ENCODE data around the gene TNS1.

The TNS1 gene

GRCh38 chr2:217804338-217804737 lies 198.5 kb downstream of the TNS1 start:
- no peak for DNase-seq

GRCh38 chr2:217803653-217803960 lies 199.2 kb downstream of the TNS1 start:
- DNase-seq, result no peak

DNA sequence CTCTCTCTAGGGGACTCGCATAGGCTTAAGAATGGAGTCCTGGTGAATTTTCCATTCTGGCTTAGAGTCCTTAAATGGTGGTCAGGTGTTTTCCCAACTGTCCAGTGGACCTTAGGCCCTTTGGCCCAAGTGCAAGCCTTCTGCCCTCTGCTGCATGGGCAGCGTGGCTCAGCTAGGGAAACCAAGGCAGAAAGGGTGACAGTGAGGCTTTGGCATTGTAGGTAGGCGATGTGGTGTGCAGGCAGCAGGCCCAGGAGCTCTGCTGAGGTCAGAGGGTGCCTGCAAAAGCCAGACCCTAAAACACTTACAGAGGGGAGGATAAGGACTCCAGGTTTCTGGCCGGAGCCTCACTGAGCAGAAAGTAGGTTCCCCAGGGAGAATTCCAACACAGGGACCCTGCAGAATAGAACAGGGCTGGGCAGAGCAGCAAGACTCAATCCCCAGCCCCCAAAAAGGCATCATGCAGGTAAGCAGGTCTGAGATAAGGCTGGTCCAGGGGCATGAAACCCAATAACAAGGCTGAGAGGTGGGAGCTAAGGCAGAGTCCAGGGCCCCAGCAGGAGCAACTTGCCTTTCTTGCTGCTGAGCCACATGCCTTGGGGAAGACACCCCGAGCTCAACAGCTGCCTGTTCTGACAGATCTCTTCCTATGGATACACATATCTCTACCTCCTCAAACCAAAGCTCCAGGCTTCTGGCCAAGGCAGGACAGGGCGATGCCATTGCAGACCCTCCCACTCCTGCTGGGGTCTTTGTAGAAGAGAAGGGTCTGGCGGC lies 199.7 kb downstream of the TNS1 start:
- DNase-seq, result no peak

- no peak for DNase-seq
Measured at GRCh38 chr2:217802266-217802665, 200.5 kb downstream of the TNS1 start.

DNA sequence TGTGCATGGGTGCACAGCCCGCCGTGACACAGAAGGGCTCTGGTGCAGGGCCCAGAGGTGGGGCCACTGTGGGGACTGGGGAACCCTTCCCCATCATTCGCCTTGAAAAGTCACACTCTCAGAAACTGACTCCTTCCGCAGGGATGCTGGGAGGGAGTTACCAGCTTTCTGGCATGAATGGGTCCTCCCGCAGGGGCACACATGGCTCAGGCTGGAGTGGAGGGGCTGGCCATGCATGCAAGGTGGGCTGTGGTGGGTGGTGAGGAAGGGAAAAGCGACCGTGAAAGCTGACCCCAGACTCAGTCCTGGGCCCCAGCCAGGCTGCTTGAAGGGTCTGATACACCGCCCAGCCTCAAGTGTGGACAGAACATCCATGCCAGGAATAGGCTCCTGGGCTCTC lies 201.1 kb downstream of the TNS1 start:
- no peak for DNase-seq

DNA sequence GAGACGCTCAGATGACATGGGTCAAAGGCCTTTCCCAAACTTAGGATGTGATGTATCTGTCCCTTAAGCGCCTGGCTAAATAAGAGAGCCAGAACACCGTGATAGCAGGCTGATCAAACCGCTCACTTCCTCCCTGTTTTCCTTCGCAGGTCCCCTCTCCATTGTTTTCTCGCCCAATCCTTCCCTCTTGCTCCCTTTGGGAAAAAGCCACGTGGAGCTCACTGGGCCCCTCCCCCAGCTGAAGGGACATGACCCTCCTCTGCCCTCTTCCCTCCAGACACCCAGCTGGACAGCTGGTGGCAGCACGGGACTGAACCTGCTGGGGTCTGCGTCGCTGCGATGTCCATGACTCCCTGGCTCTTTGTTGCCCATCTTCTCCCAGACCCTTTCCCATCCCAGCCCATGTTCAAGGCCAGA lies 201.7 kb downstream of the TNS1 start:
- peak in 1 of 56 donors; percentile 20 for DNase-seq

DNA sequence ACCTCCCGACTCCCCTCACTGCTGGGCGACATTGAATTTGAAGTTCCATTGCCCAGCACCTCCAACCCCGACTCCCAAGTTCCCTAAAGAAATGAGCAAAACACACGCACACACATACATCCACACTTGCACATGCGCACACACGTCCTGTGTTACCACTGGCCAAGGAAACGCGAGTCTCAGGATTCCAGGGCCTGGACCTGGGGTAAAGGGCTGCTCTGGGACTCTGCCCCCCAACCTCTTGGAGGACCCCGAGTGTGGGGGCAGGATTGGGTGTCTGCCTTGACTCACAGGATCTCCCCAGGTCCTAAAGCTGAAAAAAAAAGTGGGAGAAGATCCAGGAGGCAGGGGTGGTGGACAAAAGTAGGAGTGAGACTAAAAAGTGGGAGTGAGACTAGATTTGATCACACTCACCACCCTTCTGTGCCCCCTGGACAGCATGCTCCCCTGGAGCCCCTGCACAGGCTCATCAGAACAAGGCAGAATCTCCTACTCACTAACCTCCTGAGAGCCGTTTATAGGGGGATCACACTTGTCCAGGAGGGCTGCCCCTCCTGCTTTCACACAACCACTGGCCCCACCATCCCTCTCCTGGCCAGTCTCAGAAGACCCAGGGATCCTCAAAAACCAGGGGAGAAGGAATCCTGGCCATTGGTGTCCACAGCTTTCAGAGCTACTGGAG lies 202.2 kb downstream of the TNS1 start:
- DNase-seq, result no peak

DNA sequence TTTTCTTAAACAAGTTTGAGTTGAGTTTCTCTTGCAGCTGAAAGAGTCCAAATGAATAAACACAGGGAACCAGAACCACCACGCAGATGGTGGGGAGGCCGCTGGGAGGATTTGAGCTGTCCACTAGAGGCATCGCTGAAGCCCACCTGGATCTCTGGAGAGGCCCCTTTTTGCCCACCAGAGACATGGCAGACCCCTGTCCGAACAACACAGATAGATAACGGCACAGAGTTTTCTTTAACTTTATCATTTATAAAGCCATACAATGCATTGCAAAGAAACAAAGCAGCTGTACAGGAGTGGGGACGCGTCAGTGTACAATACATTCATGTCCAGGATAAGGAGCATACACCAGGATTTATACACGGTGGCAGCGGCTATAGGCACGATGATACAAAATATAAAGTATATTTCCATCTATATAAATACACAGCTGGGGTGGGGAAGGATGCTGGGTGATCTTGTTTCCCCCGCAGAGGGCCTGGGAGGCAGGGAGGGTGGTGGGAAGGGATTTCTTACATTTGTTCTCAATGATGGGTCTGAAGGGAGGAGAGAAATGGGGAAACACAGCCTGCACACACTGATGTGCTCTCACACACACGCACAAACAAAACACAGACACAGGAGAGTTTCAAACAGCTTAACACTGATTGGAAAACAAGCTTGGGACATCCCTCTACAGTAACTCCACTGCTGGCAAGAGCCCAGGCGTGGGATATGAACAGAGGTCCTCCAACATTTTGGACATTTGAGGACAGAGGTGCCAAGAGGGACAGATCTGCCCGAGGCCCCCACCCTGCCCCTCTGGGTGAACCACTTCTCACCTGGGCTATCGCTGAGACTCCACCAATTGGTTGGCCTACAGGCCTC lies 203.0 kb downstream of the TNS1 start:
- no peak for DNase-seq

DNA sequence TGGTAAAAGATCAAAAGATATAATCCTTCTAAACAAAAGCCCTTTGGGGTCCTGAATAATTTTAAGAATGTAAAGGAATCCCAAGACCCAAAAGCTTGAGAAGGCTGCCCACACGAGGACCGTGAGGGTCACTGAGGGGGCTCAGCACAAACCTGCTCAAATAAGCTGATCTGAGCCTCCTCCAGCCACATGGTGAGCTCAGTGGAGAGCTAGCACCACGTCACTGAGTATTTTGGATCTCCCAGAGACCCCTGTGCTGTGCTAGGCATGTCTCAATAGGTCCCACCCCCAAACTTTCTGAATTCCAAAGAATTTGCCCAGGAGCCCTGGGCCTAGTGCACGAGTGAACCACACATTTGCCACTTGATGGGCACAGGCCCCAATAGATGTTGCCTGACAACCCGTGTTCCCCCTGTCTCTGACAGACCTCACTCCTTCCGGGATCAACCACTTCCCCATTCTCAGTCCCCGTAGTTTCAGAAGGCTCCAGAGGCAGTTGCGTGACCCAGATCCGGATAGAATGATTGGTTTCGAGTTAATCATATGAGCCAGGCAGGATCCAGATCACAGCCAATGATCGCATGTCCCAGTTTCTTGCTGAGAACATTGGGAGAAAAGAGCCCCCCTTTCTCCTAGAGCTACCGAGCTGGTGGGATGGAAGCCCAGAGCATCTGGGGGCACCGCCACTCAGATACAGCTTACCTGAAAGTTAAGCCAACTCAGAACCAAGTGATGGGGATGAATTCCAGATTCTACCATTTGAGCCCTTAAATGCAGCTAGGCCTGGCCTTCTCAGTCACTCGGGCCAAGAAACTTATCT lies 203.8 kb downstream of the TNS1 start:
- peak in 3 of 56 donors; percentile 7 to 46 (median 16) for DNase-seq

DNA sequence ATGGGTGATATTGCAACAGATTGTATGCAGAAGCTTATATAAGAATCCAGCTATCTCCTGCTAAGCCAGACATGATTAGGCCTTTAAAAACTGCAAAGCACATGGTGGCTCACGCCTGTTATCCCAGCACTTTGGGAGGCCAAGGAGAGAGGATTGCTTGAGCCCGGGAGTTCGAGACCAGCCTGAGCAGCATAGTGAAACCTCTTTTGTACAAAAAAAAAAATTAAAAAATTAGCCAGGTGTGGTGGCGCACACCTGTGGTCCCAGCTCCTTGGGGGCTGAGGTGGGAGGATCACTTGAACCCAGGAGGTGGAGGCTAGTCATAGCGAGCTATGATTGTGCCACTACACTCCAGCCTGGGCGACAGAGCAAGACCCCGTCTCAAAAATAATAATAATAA lies 204.6 kb downstream of the TNS1 start:
- no peak for DNase-seq

GRCh38 chr2:217797661-217798069 lies 205.1 kb downstream of the TNS1 start:
- DNase-seq, result peak in 1 of 56 donors; percentile 22

DNA sequence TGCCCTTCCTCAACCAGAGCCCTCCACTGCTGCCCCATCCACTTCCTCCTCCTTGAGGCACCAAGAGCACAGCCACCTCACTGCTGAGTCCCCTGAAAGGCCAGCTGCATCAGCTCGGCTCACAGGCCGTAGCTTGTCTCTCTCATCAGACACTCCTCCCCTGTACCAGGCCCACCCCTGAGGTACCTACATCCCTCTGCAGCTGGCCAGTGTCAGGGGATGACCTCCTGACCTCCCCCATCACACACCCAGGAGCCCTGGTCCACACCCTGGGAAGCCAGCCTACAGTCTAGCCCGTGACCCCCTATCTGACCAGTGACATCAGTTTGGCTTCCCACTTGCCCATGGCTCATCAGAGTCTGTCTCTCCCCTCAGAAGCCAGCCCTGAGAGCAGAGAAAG lies 205.6 kb downstream of the TNS1 start:
- DNase-seq, result no peak

DNA sequence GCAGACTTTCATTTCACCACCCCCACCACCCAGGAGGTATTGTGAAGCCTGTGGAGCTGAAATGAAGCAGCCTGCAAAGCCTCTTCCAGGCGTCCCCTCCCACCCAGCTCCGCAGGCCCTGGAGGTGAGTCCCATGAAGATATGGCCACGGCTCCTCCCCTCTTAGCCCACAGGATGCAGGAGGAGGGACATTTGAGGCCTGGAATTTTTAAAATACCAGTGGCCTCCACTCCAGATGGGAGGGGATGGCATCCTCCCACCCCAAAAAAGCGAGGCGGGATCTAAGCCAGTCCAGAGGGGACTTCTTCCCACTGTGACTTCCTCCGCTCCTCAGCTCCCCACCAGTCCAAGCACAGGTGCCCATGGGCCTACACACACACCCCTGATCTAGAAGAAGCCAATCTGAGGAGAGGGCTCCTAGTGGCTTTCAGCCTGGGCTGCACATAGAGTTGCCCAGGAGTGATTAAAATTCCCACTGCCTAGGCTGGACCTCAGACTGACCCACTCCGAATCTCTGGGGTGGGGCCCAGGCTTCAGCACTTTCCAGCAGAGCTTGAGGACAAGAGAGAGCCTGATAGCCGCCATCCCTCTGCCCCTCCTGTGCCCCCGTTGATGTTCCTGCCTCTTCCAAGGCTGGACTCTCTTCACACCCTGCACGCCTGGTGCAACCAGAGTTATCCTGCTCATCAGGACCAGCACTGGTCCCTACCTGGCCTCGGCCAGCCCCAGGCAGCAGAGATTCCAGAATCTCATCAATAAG lies 206.9 kb downstream of the TNS1 start:
- no peak for DNase-seq

DNA sequence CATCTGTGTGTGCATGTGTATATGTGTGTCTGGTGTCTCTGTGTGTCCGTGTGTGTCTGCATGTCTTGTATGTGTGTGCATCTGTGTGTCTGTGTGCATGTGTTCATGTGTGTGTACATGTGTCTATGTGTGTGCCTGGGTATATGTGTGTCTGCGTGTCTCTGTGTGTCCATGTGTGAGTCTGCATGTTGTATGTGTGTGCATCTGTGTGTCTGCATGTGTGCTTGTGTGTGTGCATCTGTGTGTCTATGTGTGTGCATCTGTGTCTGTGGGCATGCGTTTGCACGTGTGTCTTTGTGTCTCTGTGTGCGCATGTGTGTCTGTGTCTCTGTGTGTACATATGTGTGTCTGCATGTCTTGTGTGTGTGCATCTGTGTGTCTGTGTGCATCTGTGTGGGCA lies 207.7 kb downstream of the TNS1 start:
- DNase-seq, result no peak

DNA sequence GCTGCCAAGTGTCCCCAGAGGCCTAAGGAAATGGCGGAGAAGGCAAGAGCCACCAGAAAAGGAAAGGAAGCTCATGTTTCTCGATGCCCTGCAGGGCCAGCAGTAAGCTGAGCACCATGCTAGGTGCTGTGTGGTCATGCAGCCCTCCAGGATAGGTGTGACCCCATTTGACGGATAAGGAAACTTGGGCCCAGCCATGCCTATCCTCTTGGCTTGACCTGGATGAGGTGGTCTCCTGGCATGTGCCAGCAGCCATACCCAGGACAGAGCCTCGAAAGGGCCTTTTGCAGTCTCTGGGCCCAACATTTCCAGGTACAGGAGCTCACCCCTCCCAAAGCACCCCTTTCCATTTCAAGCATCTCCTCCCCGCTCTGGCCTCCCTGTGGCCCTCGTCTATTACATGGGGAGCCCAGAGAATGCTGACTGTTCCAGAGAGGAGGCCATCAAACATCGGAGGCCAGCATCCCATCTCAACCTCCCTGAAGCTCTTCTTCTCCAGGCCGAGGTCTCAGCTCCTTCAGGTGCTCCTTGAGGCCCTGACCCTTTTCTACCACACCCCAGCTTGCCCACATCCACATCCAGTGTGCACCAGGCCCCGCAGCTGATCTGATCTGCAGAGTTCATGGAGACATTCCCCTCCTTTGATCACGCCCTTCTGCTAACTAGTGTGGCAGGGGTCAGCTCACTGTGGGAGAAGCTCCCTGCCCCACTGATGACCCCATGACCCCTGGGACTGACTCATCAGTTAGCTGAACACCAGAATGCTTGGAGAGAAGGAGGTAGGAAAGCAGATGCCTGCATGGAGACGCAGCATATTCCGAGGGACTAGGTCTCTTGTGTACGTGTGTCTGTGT lies 208.4 kb downstream of the TNS1 start:
- DNase-seq, result no peak

GRCh38 chr2:217793566-217794132 lies 209.1 kb downstream of the TNS1 start:
- no peak for DNase-seq

GRCh38 chr2:217792626-217793527 lies 209.9 kb downstream of the TNS1 start:
- no peak for DNase-seq

- DNase-seq, result no peak
Measured at GRCh38 chr2:217791551-217791950, 211.2 kb downstream of the TNS1 start.
